Measurements from ENCODE around the gene HAUS7. TPM values are rescaled to one million over a fixed set of nuclear protein-coding genes. Genes with fewer than 3 reads are reported as not detected.

HAUS7 gene
- polyA plus RNA-seq, 1 donor (not counting 4 experiments of a cell fraction or from before 2014, with no cell fraction given) = 13.8 TPM

DNA sequence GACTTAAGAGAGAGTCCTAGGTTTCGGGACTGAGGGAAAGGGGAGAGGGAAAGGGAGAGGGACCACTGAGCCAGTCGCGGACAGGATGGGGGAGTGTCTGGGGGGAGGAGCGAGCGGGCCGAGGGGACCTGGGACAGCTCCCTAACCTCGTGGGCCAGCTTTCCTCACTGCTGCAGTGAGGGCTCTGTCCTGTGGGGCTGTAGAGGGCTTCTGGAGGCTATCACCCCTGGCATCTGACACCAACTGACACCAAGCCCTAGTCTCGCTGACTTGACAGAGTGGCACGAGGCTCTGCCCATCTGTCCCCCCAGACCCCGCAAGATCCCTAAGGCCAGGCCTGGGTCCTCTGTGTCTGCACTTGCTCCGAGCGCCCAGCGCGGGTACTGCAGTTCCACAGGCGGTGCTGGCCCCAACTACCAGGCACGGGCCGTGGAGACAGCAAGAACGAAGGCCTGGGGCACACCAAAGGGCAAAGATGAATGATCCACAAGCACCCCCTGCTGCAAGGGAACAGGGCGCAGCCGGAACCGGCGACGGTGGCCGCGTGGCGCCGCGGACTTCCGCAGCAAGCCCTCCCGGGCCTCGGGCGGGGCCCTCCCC, 465 bp downstream of the HAUS7 start:
- Histone ChIP-seq H3K27me3 (ENCODE audit: control insufficient read depth, extremely low read depth, insufficient read depth, low read length) (no peaks in the 10 kb centered on the region), H3K79me2 (ENCODE audit: control insufficient read depth, insufficient read depth, low read length) (peaks cover 4% of the 10 kb centered on the region), H3K9me1 (ENCODE audit: control insufficient read depth, extremely low read depth, insufficient read depth, low read length) (no peaks in the 10 kb centered on the region), H3K4me3 (ENCODE audit: control insufficient read depth in 2 of 3, extremely low read depth in 1 of 3, insufficient read depth in 2 of 3, low read depth in 1 of 3, low read length in 3 of 3) (peak overlapping the region; percentile 51 to 78 (median 70)), H2AFZ (ENCODE audit: control insufficient read depth, low read length) (peak overlapping the region; percentile 65), H3K9ac (ENCODE audit: control insufficient read depth, extremely low read depth, insufficient read depth, low read length) (peak overlapping the region; percentile 67), H3K36me3 (ENCODE audit: control insufficient read depth in 2 of 2, extremely low read depth in 1 of 2, insufficient read depth in 2 of 2, low read length in 2 of 2) (no peaks in the 10 kb centered on the region), H4K20me1 (ENCODE audit: control insufficient read depth, extremely low read depth, insufficient read depth, low read length) (no peaks in the 10 kb centered on the region), H3K4me1 (ENCODE audit: control insufficient read depth, extremely low read depth, insufficient read depth, low read length) (peaks cover 3% of the 10 kb centered on the region), H3K27ac (ENCODE audit: control insufficient read depth, insufficient read depth, low read length) (peak overlapping the region; percentile 20), H3K4me2 (ENCODE audit: control insufficient read depth, extremely low read depth, insufficient read depth, low read depth, low read length) (peak overlapping the region; percentile 78), H3K9me3 (ENCODE audit: control insufficient read depth, low read depth, low read length) (no peaks in the 10 kb centered on the region)
- FAIRE-seq (no peak), DNase-seq (ENCODE audit: low read depth, low spot score) (no peak)
- dilution Hi-C loops (cut with MboI; ENCODE audit: extremely low pct_ligation_motif_present, low sequenced_read_pairs) = no loop called here
- TF ChIP-seq, protein P1, sequence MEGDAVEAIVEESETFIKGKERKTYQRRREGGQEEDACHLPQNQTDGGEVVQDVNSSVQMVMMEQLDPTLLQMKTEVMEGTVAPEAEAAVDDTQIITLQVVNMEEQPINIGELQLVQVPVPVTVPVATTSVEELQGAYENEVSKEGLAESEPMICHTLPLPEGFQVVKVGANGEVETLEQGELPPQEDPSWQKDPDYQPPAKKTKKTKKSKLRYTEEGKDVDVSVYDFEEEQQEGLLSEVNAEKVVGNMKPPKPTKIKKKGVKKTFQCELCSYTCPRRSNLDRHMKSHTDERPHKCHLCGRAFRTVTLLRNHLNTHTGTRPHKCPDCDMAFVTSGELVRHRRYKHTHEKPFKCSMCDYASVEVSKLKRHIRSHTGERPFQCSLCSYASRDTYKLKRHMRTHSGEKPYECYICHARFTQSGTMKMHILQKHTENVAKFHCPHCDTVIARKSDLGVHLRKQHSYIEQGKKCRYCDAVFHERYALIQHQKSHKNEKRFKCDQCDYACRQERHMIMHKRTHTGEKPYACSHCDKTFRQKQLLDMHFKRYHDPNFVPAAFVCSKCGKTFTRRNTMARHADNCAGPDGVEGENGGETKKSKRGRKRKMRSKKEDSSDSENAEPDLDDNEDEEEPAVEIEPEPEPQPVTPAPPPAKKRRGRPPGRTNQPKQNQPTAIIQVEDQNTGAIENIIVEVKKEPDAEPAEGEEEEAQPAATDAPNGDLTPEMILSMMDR (optimal IDR thresholded peaks at IDR 0.05 in 1 of 3, IDR thresholded peaks at IDR 0.05 in 1 of 3, conservative IDR thresholded peaks at IDR 0.05 in 1 of 3; ENCODE audit: extremely low read depth in 1 of 3, insufficient read depth in 2 of 3, low read length in 3 of 3) = peak in 2 of 3 experiments; percentile 9 to 33
- TF ChIP-seq EZH2 (IDR thresholded peaks at IDR 0.05; ENCODE audit: low read length) = no peak

DNA sequence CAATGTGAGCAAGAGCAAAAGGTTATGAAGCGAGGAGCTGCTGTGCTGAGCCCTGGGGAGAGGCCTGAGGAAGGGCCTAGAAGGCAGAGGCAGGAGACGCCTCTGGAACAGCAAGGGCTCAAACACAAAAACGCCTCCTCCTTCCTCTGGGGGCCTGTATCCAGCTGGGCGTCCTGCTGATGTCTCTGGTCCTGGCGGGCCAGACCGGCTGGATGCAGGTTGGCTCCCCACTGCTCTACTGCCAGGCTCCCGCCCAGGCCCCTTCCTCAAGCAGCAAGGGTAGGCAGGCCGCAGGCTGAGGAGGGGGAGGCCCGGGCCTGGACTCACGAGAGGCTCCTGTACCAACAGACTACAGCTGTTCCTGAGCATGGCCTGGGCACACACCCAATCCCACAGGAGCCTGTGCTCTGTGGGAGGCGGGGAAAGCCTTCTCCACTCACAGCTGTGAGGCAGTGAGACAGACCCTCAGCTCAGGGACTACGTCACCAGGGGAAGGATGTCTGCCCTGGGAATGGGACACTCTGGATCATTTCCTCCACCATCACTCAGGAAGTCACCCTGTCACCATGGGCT, 2.3 kb downstream of the HAUS7 start:
- no peak overlapping the region for H3K4me3 ChIP-seq (ENCODE audit: control insufficient read depth in 2 of 3, extremely low read depth in 1 of 3, insufficient read depth in 2 of 3, low read depth in 1 of 3, low read length in 3 of 3)
- no peak overlapping the region for H3K9ac ChIP-seq (ENCODE audit: control insufficient read depth, extremely low read depth, insufficient read depth, low read length)
- peaks cover 3% of the 10 kb centered on the region for H3K4me1 ChIP-seq (ENCODE audit: control insufficient read depth, extremely low read depth, insufficient read depth, low read length)
- TF ChIP-seq, protein P1 (optimal IDR thresholded peaks at IDR 0.05 in 1 of 3, IDR thresholded peaks at IDR 0.05 in 1 of 3, conservative IDR thresholded peaks at IDR 0.05 in 1 of 3; ENCODE audit: extremely low read depth in 1 of 3, insufficient read depth in 2 of 3, low read length in 3 of 3) = no peak
- TF ChIP-seq EZH2 (IDR thresholded peaks at IDR 0.05; ENCODE audit: low read length) = no peak
- H3K4me2 ChIP-seq (ENCODE audit: control insufficient read depth, extremely low read depth, insufficient read depth, low read depth, low read length) = no peak overlapping the region
- no peaks in the 10 kb centered on the region for H3K9me3 ChIP-seq (ENCODE audit: control insufficient read depth, low read depth, low read length)
- no peak overlapping the region for H3K27ac ChIP-seq (ENCODE audit: control insufficient read depth, insufficient read depth, low read length)
- no peak for DNase-seq (ENCODE audit: low read depth, low spot score)
- no peaks in the 10 kb centered on the region for H3K9me1 ChIP-seq (ENCODE audit: control insufficient read depth, extremely low read depth, insufficient read depth, low read length)
- no peaks in the 10 kb centered on the region for H3K36me3 ChIP-seq (ENCODE audit: control insufficient read depth in 2 of 2, extremely low read depth in 1 of 2, insufficient read depth in 2 of 2, low read length in 2 of 2)
- H2AFZ ChIP-seq (ENCODE audit: control insufficient read depth, low read length) = no peak overlapping the region
- H4K20me1 ChIP-seq (ENCODE audit: control insufficient read depth, extremely low read depth, insufficient read depth, low read length) = no peaks in the 10 kb centered on the region
- H3K79me2 ChIP-seq (ENCODE audit: control insufficient read depth, insufficient read depth, low read length) = peaks cover 4% of the 10 kb centered on the region
- no peak for FAIRE-seq
- no peaks in the 10 kb centered on the region for H3K27me3 ChIP-seq (ENCODE audit: control insufficient read depth, extremely low read depth, insufficient read depth, low read length)
- dilution Hi-C loops (cut with MboI; ENCODE audit: extremely low pct_ligation_motif_present, low sequenced_read_pairs) = no loop called here

Data from keratinocyte (primary cell).